KOPT-K1 (cell line): ENCODE data around the gene C5orf46.
"Not testable (repeated sequence)": the region's sequence is repeated elsewhere in the genome, so short reads cannot be mapped to it uniquely, and the experiment has no call there.

Source experiments
- H3K27ac ChIP-seq: fragments of 200-600 bp; sonication (generic); 2 replicates; pipeline ENCODE4 v1.5.1; 2016; ENCODE audit warnings: antibody characterized with exemption, mild to moderate bottlenecking, low read depth, low read length; ENCODE audit not compliant: poor library complexity, severe bottlenecking
- H3K36me3 ChIP-seq: fragments of 200-600 bp; sonication (generic); 2 replicates; pipeline ENCODE4 v1.5.1; 2017; ENCODE audit warnings: antibody characterized with exemption, mild to moderate bottlenecking, low read length, moderate library complexity; ENCODE audit not compliant: insufficient read depth
- H3K9me3 ChIP-seq: fragments of 200-600 bp; sonication (generic); 2 replicates; pipeline ENCODE4 v1.5.1; 2017; ENCODE audit warnings: antibody characterized with exemption, low read length, mild to moderate bottlenecking; ENCODE audit not compliant: insufficient read depth, poor library complexity, severe bottlenecking

C5orf46 gene

DNA sequence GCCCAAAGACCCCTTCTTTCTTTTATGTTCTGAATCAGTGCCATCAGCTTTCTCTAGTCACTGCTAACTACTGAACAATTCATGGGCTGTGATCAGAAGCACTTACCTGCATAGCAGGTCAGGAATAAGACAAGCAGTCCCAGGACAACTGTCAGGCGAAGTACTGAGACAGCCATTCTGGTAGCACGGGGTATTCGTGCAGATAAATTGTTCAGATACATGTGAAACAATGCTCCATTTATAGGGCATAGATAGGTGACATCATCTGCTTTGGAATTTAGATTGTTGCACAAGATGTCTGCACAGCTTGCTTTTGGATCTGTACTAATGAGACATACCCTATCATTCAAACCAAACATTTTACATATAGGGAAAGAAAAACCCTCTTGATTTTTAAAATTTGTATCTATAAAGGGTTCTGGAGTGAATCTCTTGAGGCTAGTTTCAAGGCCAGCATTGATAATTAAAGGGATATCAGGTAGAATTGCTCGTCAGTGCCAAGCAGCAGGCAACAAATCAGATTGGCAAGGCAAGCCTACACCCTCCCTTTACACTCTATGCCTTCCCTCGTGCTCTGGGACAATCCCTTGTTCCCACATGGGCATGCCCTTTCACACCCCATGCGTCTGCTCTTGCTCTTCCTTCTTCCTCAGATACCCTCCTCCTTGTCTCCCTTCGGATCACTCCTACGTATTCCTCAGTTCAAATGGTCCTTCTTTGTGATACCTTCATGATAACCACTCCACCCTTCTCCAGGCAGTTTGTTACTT, at the start of gene C5orf46:
Gene C5orf46, minus strand, starts transcription at position 213 of the 770 bp plus-strand sequence. Its CDS starts 37 bp downstream, at position 176.
- Histone ChIP-seq H3K36me3 (no peaks in the 10 kb centered on the region), H3K27ac (no peak within 1 kb of the TSS), H3K9me3 (no peaks in the 10 kb centered on the region)

- no peaks in the 10 kb centered on the region for H3K9me3 ChIP-seq
- H3K27ac ChIP-seq = no peak overlapping the region
- no peaks in the 10 kb centered on the region for H3K36me3 ChIP-seq
Observed at GRCh38 chr5:147954971-147955370, 48.6 kb upstream of the C5orf46 start.

DNA sequence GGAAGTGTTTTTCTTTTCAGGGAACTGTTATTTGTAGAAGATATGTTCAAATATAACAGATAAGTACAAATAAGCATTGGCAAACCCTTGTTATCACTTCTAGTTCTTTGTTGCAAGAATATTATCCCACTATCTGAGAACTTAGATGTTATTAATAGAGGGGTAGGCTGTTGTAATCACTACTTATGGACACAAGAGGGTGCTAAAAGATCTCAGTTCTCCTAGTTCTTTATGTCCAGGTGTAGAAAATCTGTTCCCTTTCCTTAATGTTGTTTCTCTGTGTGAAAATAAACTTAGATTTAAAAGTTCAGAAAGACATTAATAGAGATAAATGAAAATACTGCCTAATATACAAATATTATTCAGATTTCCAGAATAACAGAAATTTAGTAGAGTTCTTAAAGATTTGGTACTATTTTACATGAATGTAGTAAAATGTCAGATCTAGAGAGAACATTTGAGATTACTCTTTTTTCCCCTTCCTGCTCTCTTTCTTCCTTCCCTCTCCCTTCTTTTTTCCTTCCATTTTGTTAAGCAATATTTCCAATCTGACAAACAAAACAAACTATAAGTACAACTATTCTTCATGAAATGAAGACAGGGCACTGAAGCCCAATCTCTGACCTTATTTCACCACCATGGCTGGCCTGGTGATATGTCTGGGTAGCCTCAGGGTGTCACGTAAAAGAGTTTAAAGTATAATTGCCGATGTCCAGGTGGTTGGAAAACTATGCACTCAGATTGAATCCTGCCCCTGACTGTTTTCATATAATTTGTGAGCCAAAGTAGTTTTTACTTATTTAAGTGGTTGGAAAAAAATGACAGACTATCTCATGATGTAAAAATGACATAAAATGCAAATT, 43.6 kb upstream of the C5orf46 start:
- no peaks in the 10 kb centered on the region for H3K9me3 ChIP-seq

DNA sequence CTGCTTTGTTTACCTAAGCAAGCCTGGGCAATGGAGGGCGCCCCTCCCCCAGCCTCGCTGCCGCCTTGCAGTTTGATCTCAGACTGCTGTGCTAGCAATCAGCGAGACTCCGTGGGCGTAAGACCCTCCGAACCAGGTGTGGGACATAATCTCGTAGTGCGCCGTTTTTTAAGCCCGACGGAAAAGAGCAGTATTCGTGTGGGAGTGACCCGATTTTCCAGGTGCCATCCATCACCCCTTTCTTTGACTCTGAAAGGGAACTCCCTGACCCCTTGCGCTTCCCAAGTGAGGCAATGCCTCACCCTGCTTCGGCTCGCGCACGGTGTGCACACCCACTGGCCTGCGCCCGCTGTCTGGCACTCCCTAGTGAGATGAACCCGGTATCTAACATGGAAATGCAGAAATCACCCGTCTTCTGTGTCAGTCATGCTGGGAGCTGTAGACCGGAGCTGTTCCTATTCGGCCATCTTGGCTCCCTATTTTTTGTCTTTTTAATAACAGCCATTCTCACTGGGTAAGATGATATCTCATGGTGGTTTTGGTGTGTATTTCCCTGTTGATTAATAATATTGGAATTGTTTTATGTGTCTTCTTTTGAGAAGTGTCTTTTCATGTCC, 40.4 kb upstream of the C5orf46 start:
- H3K36me3 ChIP-seq, H3K27ac ChIP-seq, H3K9me3 ChIP-seq: not testable (repeated sequence)

More for the DNA sequence above, 43.6 kb upstream of the C5orf46 start:
- Histone ChIP-seq H3K36me3 (no peaks in the 10 kb centered on the region), H3K27ac (no peak overlapping the region)

GRCh38 chr5:147939431-147940114, 33.2 kb upstream of the C5orf46 start:
- Histone ChIP-seq H3K27ac (no peak overlapping the region), H3K36me3 (no peaks in the 10 kb centered on the region), H3K9me3 (no peaks in the 10 kb centered on the region)

- no peaks in the 10 kb centered on the region for H3K9me3 ChIP-seq
- H3K36me3 ChIP-seq = no peaks in the 10 kb centered on the region
- no peak overlapping the region for H3K27ac ChIP-seq
Observed at GRCh38 chr5:147935032-147935431, 28.7 kb upstream of the C5orf46 start.

GRCh38 chr5:147930769-147931168, 24.4 kb upstream of the C5orf46 start:
- Histone ChIP-seq H3K9me3 (no peaks in the 10 kb centered on the region), H3K36me3 (no peaks in the 10 kb centered on the region), H3K27ac (no peak overlapping the region)

DNA sequence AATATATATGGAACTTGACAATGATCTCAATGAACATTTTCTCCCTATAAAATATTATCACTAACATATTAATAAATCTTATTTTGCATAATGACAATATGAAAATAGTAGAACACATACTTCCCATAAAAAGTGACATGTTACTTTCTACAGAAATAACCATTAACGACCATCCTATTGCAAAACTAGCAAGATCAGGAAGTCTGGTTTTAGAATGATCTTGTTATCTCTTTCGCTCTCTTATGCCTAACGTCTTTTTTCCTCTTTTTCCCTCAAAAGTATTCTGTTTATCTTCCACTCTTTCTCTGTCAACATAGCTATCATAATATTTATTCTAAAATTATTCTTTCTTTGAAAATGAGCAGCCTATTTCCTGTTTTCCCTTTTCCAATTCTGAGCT, 21.6 kb upstream of the C5orf46 start:
- Histone ChIP-seq H3K9me3 (no peaks in the 10 kb centered on the region), H3K27ac (no peak overlapping the region)

GRCh38 chr5:147925020-147925419, 18.7 kb upstream of the C5orf46 start:
- Histone ChIP-seq H3K27ac (no peak overlapping the region), H3K36me3 (no peaks in the 10 kb centered on the region)

More for the DNA sequence above, 21.6 kb upstream of the C5orf46 start:
- no peaks in the 10 kb centered on the region for H3K36me3 ChIP-seq

DNA sequence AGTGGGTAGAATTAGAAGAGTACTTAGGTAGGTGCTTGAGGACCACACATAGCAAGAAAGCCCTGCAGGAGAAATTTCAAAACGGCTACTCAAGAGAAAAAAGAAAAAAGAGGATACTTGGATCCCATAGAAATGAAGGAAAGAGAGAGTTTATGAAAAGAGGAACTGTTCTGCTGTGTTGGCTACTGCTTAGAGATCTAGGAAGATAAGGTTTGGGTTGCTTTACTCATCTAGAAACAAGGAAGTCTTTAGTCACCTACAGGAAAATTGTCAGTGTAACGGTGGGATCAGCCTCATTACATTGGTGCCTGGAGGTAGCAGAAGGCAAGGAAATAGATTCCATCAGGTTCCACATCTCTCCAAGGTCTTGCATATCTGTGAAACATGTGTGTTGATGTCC, 14.8 kb upstream of the C5orf46 start:
- H3K36me3 ChIP-seq = no peaks in the 10 kb centered on the region
- H3K9me3 ChIP-seq = no peaks in the 10 kb centered on the region
- H3K27ac ChIP-seq = no peak overlapping the region

More at GRCh38 chr5:147925020-147925419, 18.7 kb upstream of the C5orf46 start:
- no peaks in the 10 kb centered on the region for H3K9me3 ChIP-seq

- H3K27ac ChIP-seq = no peak overlapping the region
- no peaks in the 10 kb centered on the region for H3K36me3 ChIP-seq
- no peaks in the 10 kb centered on the region for H3K9me3 ChIP-seq
Observed at GRCh38 chr5:147920420-147921030, 14.2 kb upstream of the C5orf46 start.

GRCh38 chr5:147918899-147919298, 12.6 kb upstream of the C5orf46 start:
- Histone ChIP-seq H3K9me3 (no peaks in the 10 kb centered on the region), H3K36me3 (no peaks in the 10 kb centered on the region), H3K27ac (no peak overlapping the region)

- Histone ChIP-seq H3K27ac (no peak overlapping the region), H3K36me3 (no peaks in the 10 kb centered on the region), H3K9me3 (no peaks in the 10 kb centered on the region)
Observed at GRCh38 chr5:147918101-147918685, 11.9 kb upstream of the C5orf46 start.

DNA sequence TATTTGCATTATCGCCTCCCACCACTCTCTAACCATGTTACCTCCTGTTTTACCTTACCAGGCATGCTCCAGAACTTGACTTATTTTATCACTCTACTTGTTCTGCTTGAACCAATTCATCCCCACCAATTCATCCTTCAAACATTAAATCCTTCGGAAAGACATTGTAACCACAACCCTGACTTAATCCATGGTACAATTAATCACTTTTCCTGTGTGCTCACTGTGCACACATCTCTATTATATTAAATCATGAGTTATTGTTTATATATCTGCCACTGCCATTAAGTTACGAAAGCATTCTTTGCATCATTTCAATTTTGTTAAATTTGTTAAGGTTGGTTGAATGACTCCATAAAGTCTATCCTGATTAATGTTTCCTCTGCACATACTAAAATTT, 7.4 kb upstream of the C5orf46 start:
- no peaks in the 10 kb centered on the region for H3K9me3 ChIP-seq
- no peaks in the 10 kb centered on the region for H3K36me3 ChIP-seq
- H3K27ac ChIP-seq = no peak overlapping the region
